ENCODE data around the gene DLX1.

DLX1 gene

GRCh38 chr2:172082105-172082943, 3.0 kb upstream of the DLX1 start:
- peaks cover 52% of the 10 kb centered on the region for H3K4me1 ChIP-seq (ENCODE audit: control insufficient read depth, insufficient read depth, low read length)
- no peak overlapping the region for H3K27ac ChIP-seq (ENCODE audit: low read depth, low read length)
- peak overlapping the region; percentile 7; the same call in 1 of the 2 replicates for H3K4me3 ChIP-seq (ENCODE audit: low read depth, low read length)
- no peaks in the 10 kb centered on the region for H3K36me3 ChIP-seq (ENCODE audit: control insufficient read depth, insufficient read depth, low read length)
- peaks cover 100% of the 10 kb centered on the region for H3K27me3 ChIP-seq (ENCODE audit: control insufficient read depth, insufficient read depth, low read length)
- no peaks in the 10 kb centered on the region for H3K9me3 ChIP-seq (ENCODE audit: control insufficient read depth, insufficient read depth, low read depth, low read length)
- H3K9ac ChIP-seq (ENCODE audit: low read length), result no peak overlapping the region

- H3K9ac ChIP-seq (ENCODE audit: low read length), result no peak overlapping the region
- H3K27me3 ChIP-seq (ENCODE audit: control insufficient read depth, insufficient read depth, low read length), result peaks cover 100% of the 10 kb centered on the region
- H3K36me3 ChIP-seq (ENCODE audit: control insufficient read depth, insufficient read depth, low read length), result no peaks in the 10 kb centered on the region
- H3K4me1 ChIP-seq (ENCODE audit: control insufficient read depth, insufficient read depth, low read length), result peaks cover 59% of the 10 kb centered on the region
- H3K27ac ChIP-seq (ENCODE audit: low read depth, low read length), result no peak overlapping the region
- peak overlapping the region; percentile 7; the same call in 1 of the 2 replicates for H3K4me3 ChIP-seq (ENCODE audit: low read depth, low read length)
- no peaks in the 10 kb centered on the region for H3K9me3 ChIP-seq (ENCODE audit: control insufficient read depth, insufficient read depth, low read depth, low read length)
These were observed 2.2 kb upstream of the DLX1 start for GRCh38 chr2:172082944-172083627.

DNA sequence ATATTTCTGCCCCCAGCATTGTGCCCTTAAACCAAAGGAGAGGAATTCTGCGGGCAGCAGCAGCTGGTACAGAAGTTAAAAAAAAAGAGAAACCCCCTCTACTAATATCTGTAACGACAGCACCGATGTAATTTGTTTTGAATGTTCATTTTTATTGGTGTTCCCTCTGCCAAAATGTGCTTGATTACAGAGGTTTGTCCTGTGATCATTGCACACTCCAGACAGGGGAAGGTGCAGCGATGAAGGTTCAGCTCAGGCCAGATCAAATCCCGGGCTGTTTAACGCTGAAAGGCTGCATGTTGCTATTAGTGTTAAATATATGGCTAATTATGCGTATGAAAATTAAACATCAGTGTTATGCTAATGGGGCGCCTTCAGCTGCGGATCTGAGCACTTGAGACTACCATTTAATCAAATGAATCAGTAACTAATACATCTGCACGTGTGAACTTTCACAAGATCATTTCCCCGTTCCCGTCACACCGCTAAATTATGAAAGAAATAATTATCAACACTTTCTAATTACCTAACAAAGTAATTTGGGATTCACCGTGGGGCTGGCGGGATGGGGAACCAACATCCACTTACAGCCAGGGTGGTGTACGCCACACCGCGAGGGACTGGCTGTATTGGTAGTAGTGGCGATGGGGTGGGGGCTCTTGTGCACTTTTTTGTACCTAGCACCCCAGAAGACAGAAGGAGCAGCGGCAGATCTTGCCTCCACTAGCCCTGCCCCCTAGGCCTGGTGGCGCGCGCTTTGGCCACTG, 1.5 kb upstream of the DLX1 start:
- Histone ChIP-seq H3K36me3 (ENCODE audit: control insufficient read depth, insufficient read depth, low read length) (no peaks in the 10 kb centered on the region), H3K27me3 (ENCODE audit: control insufficient read depth, insufficient read depth, low read length) (peaks cover 100% of the 10 kb centered on the region), H3K27ac (ENCODE audit: low read depth, low read length) (no peak overlapping the region), H3K4me1 (ENCODE audit: control insufficient read depth, insufficient read depth, low read length) (peaks cover 67% of the 10 kb centered on the region), H3K9ac (ENCODE audit: low read length) (no peak overlapping the region), H3K4me3 (ENCODE audit: low read depth, low read length) (peak overlapping the region; percentile 69), H3K9me3 (ENCODE audit: control insufficient read depth, insufficient read depth, low read depth, low read length) (no peaks in the 10 kb centered on the region)

GRCh38 chr2:172084395-172084644, 987 bp upstream of the DLX1 start:
- Histone ChIP-seq H3K4me3 (ENCODE audit: low read depth, low read length) (peak overlapping the region; percentile 69), H3K36me3 (ENCODE audit: control insufficient read depth, insufficient read depth, low read length) (no peaks in the 10 kb centered on the region), H3K27ac (ENCODE audit: low read depth, low read length) (no peak overlapping the region), H3K9me3 (ENCODE audit: control insufficient read depth, insufficient read depth, low read depth, low read length) (no peaks in the 10 kb centered on the region), H3K4me1 (ENCODE audit: control insufficient read depth, insufficient read depth, low read length) (peaks cover 67% of the 10 kb centered on the region), H3K9ac (ENCODE audit: low read length) (no peak overlapping the region), H3K27me3 (ENCODE audit: control insufficient read depth, insufficient read depth, low read length) (peaks cover 100% of the 10 kb centered on the region)

- H3K36me3 ChIP-seq (ENCODE audit: control insufficient read depth, insufficient read depth, low read length), result no peaks in the 10 kb centered on the region
- peaks cover 67% of the 10 kb centered on the region for H3K4me1 ChIP-seq (ENCODE audit: control insufficient read depth, insufficient read depth, low read length)
- no peaks in the 10 kb centered on the region for H3K9me3 ChIP-seq (ENCODE audit: control insufficient read depth, insufficient read depth, low read depth, low read length)
- H3K27me3 ChIP-seq (ENCODE audit: control insufficient read depth, insufficient read depth, low read length), result peaks cover 100% of the 10 kb centered on the region
- H3K4me3 ChIP-seq (ENCODE audit: low read depth, low read length), result peak overlapping the region; percentile 69
- no peak overlapping the region for H3K27ac ChIP-seq (ENCODE audit: low read depth, low read length)
- H3K9ac ChIP-seq (ENCODE audit: low read length), result peak overlapping the region; percentile 26
These were observed 455 bp upstream of the DLX1 start for GRCh38 chr2:172084645-172085459.

DNA sequence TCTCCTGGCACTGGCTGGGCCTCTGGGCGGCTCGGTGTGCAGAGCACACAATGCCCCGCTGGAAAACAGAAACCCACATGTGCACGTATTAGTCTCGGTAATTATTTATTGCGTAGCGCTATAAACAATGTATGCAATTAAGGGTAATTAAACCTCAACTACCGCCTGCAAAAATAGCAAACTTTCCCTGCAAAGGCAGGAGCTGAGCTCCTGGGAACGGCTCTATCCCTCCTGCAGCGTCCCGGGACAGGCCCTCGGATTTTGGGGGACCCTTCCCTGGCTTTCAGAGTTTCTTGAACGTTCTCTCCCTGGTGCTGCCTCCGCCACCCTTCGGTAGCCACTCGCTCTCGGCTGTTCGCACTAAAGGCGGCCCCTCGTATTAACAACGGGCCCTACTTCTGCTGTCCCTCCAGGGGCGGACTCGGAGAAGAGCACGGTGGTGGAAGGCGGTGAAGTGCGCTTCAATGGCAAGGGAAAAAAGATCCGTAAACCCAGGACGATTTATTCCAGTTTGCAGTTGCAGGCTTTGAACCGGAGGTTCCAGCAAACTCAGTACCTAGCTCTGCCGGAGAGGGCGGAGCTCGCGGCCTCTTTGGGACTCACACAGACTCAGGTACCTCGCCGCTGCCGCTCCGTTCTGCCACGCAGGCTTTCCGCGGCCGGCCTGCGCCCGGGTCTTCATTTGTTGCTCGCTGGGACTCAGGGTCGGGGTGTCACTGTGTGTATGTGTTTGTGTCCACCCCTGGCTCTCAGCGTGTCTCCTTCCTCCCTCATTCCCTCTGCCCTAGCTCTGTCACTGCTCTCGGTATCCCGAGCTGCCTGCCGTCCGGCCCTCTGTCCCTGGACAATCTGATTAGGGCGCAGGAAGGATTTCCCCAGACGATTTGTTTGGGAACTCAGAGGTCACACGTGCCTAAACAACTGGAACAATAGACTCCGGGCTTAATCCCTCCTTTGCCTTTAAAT, 1.2 kb downstream of the DLX1 start:
- no peak overlapping the region for H3K9ac ChIP-seq (ENCODE audit: low read length)
- H3K4me3 ChIP-seq (ENCODE audit: low read depth, low read length), result peak overlapping the region; percentile 69
- no peak overlapping the region for H3K27ac ChIP-seq (ENCODE audit: low read depth, low read length)
- no peaks in the 10 kb centered on the region for H3K36me3 ChIP-seq (ENCODE audit: control insufficient read depth, insufficient read depth, low read length)
- H3K4me1 ChIP-seq (ENCODE audit: control insufficient read depth, insufficient read depth, low read length), result peaks cover 64% of the 10 kb centered on the region
- H3K9me3 ChIP-seq (ENCODE audit: control insufficient read depth, insufficient read depth, low read depth, low read length), result no peaks in the 10 kb centered on the region
- peaks cover 100% of the 10 kb centered on the region for H3K27me3 ChIP-seq (ENCODE audit: control insufficient read depth, insufficient read depth, low read length)

DNA sequence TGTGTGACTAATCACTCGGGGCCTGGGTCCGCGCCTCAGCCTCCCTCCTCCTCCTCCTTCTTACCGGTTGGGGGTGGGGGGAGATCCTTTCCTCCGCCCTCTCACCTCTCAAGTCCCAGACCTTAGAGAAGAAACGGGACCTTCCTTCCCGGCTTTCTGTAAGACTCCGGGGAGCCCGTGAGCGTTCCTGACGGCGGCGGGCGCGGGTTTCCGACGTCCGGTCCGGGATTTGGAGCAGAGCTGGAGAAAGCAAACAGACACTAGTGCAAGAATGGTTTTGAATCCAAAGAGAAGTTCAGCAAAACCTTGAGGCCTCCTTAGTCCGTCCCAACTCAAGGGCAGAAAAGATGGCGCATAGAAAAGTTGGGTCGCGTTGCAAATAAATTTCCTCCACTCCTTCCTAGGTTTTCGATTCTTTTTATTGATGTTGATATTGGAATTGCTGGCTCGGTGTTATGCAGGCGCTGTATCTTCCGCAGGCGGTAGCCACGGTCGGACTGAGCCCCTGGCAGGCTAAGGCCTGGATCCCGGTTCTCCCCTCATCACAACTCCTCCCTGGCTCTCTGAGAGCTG, 2.0 kb downstream of the DLX1 start:
- no peak overlapping the region for H3K27ac ChIP-seq (ENCODE audit: low read depth, low read length)
- H3K27me3 ChIP-seq (ENCODE audit: control insufficient read depth, insufficient read depth, low read length), result peaks cover 100% of the 10 kb centered on the region
- peak overlapping the region; percentile 15 for H3K9ac ChIP-seq (ENCODE audit: low read length)
- H3K9me3 ChIP-seq (ENCODE audit: control insufficient read depth, insufficient read depth, low read depth, low read length), result no peaks in the 10 kb centered on the region
- peak overlapping the region; percentile 69 for H3K4me3 ChIP-seq (ENCODE audit: low read depth, low read length)
- peaks cover 58% of the 10 kb centered on the region for H3K4me1 ChIP-seq (ENCODE audit: control insufficient read depth, insufficient read depth, low read length)
- H3K36me3 ChIP-seq (ENCODE audit: control insufficient read depth, insufficient read depth, low read length), result no peaks in the 10 kb centered on the region

GRCh38 chr2:172087780-172088244, 2.5 kb downstream of the DLX1 start:
- Histone ChIP-seq H3K36me3 (ENCODE audit: control insufficient read depth, insufficient read depth, low read length) (no peaks in the 10 kb centered on the region), H3K9me3 (ENCODE audit: control insufficient read depth, insufficient read depth, low read depth, low read length) (no peaks in the 10 kb centered on the region), H3K4me3 (ENCODE audit: low read depth, low read length) (peak overlapping the region; percentile 69), H3K4me1 (ENCODE audit: control insufficient read depth, insufficient read depth, low read length) (peaks cover 52% of the 10 kb centered on the region), H3K27me3 (ENCODE audit: control insufficient read depth, insufficient read depth, low read length) (peaks cover 100% of the 10 kb centered on the region), H3K9ac (ENCODE audit: low read length) (peak overlapping the region; percentile 15), H3K27ac (ENCODE audit: low read depth, low read length) (no peak overlapping the region)

DNA sequence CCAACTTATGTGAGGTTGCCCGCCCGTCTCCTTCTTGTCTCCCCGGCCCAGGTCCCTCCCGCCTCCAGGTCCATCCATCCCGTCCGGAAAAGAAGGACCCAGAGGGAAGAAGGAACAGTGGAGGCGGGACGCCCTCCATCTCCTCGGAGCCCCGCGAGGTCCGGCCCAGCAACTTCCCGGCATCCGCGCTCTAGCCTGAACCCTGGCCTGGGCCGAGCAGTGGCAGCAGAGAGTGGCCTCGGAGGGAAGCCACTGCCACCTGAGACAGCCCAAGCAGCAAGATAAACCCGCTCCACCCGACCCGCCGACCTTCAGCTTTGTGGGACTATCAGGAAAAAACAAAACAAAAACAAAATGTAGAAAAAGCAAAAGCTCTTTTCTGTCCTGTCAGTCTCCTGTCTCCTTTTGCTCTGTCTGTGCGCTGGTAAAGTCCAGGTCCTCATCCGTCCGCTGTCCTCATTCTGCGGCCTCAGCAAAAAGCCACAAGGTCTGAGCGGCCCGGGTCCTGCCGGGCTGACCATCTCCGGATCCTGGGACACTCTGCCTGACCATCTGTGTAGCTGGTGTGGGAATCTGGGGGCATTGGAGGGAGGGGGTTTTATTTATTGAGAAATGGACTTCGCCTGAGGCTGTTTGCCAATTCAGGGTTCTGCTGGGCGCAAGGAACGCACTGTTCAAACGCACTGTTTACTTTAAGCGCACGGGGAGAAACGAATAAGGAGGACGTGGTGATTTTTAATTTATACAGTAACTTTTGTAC, 3.1 kb downstream of the DLX1 start:
- no peaks in the 10 kb centered on the region for H3K36me3 ChIP-seq (ENCODE audit: control insufficient read depth, insufficient read depth, low read length)
- H3K4me1 ChIP-seq (ENCODE audit: control insufficient read depth, insufficient read depth, low read length), result peaks cover 51% of the 10 kb centered on the region
- peaks cover 100% of the 10 kb centered on the region for H3K27me3 ChIP-seq (ENCODE audit: control insufficient read depth, insufficient read depth, low read length)
- H3K27ac ChIP-seq (ENCODE audit: low read depth, low read length), result no peak overlapping the region
- H3K4me3 ChIP-seq (ENCODE audit: low read depth, low read length), result peak overlapping the region; percentile 69; the same call in 1 of the 2 replicates
- peak overlapping the region; percentile 9 for H3K9ac ChIP-seq (ENCODE audit: low read length)
- no peaks in the 10 kb centered on the region for H3K9me3 ChIP-seq (ENCODE audit: control insufficient read depth, insufficient read depth, low read depth, low read length)

All from HUES6 (cell line).